ENCODE results near the gene ACTG1. TPM values are rescaled to one million over a fixed set of nuclear protein-coding genes. Genes with fewer than 3 reads are reported as not detected.
"Not testable (repeated sequence)": the region's sequence is repeated elsewhere in the genome, so short reads cannot be mapped to it uniquely, and the experiment has no call there.

Gene ACTG1
- total RNA-seq, 1 donor from 2014 or later, result 1,613 TPM

DNA sequence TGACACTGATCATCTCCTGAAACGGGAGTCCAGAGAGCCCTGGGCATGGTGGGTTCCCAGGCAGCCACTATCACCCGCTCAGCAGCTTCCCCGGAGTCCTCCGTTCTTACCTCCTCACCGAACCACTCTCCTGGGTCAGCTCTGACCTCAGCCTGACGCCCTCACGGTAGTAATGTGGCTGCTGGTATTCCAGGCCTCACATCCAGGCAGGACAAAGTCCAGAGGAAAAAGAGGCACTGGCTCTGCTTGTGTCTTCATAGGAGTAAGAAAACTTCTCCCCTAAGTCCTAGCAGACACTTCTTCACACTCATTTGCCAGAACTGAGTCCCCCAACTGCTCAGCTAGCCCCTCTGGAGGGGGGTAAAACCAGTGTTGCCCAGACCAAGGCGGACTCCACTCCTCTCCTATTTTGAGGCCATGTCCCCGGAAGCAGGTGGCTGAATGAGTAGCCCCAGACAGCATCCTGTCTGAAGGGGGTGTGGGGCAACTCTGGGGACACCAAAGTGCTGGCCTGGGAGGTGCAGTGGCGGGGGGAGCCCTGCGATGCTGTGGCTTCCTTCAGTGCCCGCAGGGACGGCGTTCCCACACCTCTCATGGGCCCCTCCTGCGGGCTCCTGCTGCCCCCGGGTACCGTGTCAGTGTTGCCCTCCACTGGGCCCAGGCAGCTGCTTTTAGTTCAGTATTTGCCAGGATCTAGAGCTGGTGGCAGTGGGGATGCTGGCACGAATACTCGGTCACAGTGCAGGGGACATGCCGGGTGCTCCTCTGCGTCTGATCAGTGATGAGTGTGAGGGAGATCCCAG lies 20.9 kb upstream of the ACTG1 start:
- Histone ChIP-seq H3K36me3 (ENCODE audit: control insufficient read depth in 3 of 3, insufficient read depth in 3 of 3, low read length in 3 of 3) (no peaks in the 10 kb centered on the region), H3K27ac (ENCODE audit: low read depth, low read length) (no peak overlapping the region), H3K4me3 (ENCODE audit: low read length in 3 of 3) (no peak overlapping the region), H3K27me3 (ENCODE audit: control insufficient read depth in 3 of 3, insufficient read depth in 3 of 3, low read length in 3 of 3) (peaks cover 45 to 61% (median 48%) of the 10 kb centered on the region in 3 donors), H3K4me1 (ENCODE audit: control insufficient read depth in 3 of 3, insufficient read depth in 3 of 3, low read length in 3 of 3) (peaks cover 15 to 20% (median 16%) of the 10 kb centered on the region in 3 donors), H3K9ac (ENCODE audit: low read depth in 1 of 3, low read length in 3 of 3) (no peak overlapping the region), H3K9me3 (ENCODE audit: control insufficient read depth in 3 of 3, low read length in 3 of 3) (no peaks in the 10 kb centered on the region)

DNA sequence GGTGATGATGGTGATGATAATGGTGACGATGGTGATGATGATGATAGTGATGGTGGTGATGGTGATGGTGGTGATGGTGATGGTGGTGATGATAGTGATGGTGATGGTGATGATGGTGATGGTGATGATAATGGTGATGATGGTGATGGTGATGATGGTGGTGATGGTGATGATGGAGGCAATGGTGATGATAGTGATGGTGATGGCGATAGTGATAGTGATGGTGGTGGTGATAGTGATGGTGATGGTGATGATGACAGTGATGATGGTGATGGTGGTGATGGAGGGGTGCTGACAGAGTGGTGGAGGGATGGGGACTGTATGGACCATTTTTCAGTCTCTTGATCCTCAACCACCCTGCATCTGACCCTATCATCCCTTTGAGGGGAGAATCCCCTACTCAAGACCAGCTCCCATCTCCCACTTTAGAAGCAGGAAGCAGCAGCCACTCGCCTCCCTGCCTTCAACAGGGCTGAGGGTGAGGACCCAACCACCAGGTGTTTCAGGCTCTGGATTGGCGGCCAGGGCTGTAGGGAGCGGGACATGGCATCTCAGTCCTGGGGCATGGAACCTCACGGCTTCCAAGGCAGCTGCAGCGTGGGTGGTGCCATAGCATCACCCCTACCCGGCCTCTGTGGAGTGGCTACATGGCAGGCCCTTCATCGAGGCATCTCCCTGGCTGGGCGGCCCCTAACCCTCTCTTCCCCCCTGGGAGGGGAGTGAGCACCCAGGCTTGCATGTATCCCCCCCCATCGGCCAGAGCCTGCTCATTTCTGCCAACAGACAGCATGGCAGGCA lies 20.1 kb upstream of the ACTG1 start:
- Histone ChIP-seq H3K4me1 (ENCODE audit: control insufficient read depth in 3 of 3, insufficient read depth in 3 of 3, low read length in 3 of 3) (peaks cover 9 to 16% (median 11%) of the 10 kb centered on the region in 3 donors), H3K27ac (ENCODE audit: low read depth, low read length) (no peak overlapping the region), H3K36me3 (ENCODE audit: control insufficient read depth in 3 of 3, insufficient read depth in 3 of 3, low read length in 3 of 3) (no peaks in the 10 kb centered on the region), H3K27me3 (ENCODE audit: control insufficient read depth in 3 of 3, insufficient read depth in 3 of 3, low read length in 3 of 3) (peaks cover 47 to 69% (median 53%) of the 10 kb centered on the region in 3 donors), H3K9ac (ENCODE audit: low read depth in 1 of 3, low read length in 3 of 3) (no peak overlapping the region), H3K4me3 (ENCODE audit: low read length in 3 of 3) (no peak overlapping the region), H3K9me3 (ENCODE audit: control insufficient read depth in 3 of 3, low read length in 3 of 3) (no peaks in the 10 kb centered on the region)

GRCh38 chr17:81531998-81532404 lies 19.4 kb upstream of the ACTG1 start:
- H3K27ac ChIP-seq (ENCODE audit: low read depth, low read length); H3K36me3 ChIP-seq (ENCODE audit: control insufficient read depth in 3 of 3, insufficient read depth in 3 of 3, low read length in 3 of 3); H3K9ac ChIP-seq (ENCODE audit: low read depth in 1 of 3, low read length in 3 of 3); H3K4me3 ChIP-seq (ENCODE audit: low read length in 3 of 3); H3K9me3 ChIP-seq (ENCODE audit: control insufficient read depth in 3 of 3, low read length in 3 of 3): not testable (repeated sequence)
- H3K4me1 ChIP-seq (ENCODE audit: control insufficient read depth in 3 of 3, insufficient read depth in 3 of 3, low read length in 3 of 3), result peaks cover 10 to 18% (median 13%) of the 10 kb centered on the region in 3 donors
- H3K27me3 ChIP-seq (ENCODE audit: control insufficient read depth in 3 of 3, insufficient read depth in 3 of 3, low read length in 3 of 3), result peaks cover 48 to 71% (median 55%) of the 10 kb centered on the region in 3 donors

GRCh38 chr17:81531013-81531412 lies 18.4 kb upstream of the ACTG1 start:
- H3K4me3 ChIP-seq (ENCODE audit: low read length in 3 of 3), result not testable (repeated sequence)
- H3K27me3 ChIP-seq (ENCODE audit: control insufficient read depth in 3 of 3, insufficient read depth in 3 of 3, low read length in 3 of 3), result peaks cover 46 to 68% (median 55%) of the 10 kb centered on the region in 3 donors

GRCh38 chr17:81529437-81529803 lies 16.8 kb upstream of the ACTG1 start:
- no peak overlapping the region for H3K4me3 ChIP-seq (ENCODE audit: low read length in 3 of 3)
- no peaks in the 10 kb centered on the region for H3K36me3 ChIP-seq (ENCODE audit: control insufficient read depth in 3 of 3, insufficient read depth in 3 of 3, low read length in 3 of 3)
- H3K9me3 ChIP-seq (ENCODE audit: control insufficient read depth in 3 of 3, low read length in 3 of 3), result no peaks in the 10 kb centered on the region
- no peak overlapping the region for H3K9ac ChIP-seq (ENCODE audit: low read depth in 1 of 3, low read length in 3 of 3)
- H3K4me1 ChIP-seq (ENCODE audit: control insufficient read depth in 3 of 3, insufficient read depth in 3 of 3, low read length in 3 of 3), result peaks cover 10 to 18% (median 17%) of the 10 kb centered on the region in 3 donors
- peaks cover 43 to 71% (median 53%) of the 10 kb centered on the region in 3 donors for H3K27me3 ChIP-seq (ENCODE audit: control insufficient read depth in 3 of 3, insufficient read depth in 3 of 3, low read length in 3 of 3)
- no peak overlapping the region for H3K27ac ChIP-seq (ENCODE audit: low read depth, low read length)

More at GRCh38 chr17:81531013-81531412, 18.4 kb upstream of the ACTG1 start:
- H3K9me3 ChIP-seq (ENCODE audit: control insufficient read depth in 3 of 3, low read length in 3 of 3); H3K36me3 ChIP-seq (ENCODE audit: control insufficient read depth in 3 of 3, insufficient read depth in 3 of 3, low read length in 3 of 3); H3K27ac ChIP-seq (ENCODE audit: low read depth, low read length); H3K9ac ChIP-seq (ENCODE audit: low read depth in 1 of 3, low read length in 3 of 3): not testable (repeated sequence)
- H3K4me1 ChIP-seq (ENCODE audit: control insufficient read depth in 3 of 3, insufficient read depth in 3 of 3, low read length in 3 of 3), result peaks cover 10 to 19% (median 17%) of the 10 kb centered on the region in 3 donors

DNA sequence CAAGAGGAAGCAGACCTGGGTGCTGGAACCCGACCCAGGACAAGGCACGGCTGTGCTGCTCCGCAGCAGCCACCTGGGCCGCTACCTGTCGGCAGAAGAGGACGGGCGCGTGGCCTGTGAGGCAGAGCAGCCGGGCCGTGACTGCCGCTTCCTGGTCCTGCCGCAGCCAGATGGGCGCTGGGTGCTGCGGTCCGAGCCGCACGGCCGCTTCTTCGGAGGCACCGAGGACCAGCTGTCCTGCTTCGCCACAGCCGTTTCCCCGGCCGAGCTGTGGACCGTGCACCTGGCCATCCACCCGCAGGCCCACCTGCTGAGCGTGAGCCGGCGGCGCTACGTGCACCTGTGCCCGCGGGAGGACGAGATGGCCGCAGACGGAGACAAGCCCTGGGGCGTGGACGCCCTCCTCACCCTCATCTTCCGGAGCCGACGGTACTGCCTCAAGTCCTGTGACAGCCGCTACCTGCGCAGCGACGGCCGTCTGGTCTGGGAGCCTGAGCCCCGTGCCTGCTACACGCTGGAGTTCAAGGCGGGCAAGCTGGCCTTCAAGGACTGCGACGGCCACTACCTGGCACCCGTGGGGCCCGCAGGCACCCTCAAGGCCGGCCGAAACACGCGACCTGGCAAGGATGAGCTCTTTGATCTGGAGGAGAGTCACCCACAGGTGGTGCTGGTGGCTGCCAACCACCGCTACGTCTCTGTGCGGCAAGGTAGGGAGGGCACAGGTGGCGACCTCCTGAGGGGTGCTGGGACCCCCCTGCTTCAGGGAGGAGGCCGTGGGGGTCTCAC lies 16.2 kb upstream of the ACTG1 start:
- Histone ChIP-seq H3K4me1 (ENCODE audit: control insufficient read depth in 3 of 3, insufficient read depth in 3 of 3, low read length in 3 of 3) (peaks cover 10 to 18% (median 17%) of the 10 kb centered on the region in 3 donors), H3K9ac (ENCODE audit: low read depth in 1 of 3, low read length in 3 of 3) (no peak overlapping the region), H3K27me3 (ENCODE audit: control insufficient read depth in 3 of 3, insufficient read depth in 3 of 3, low read length in 3 of 3) (peaks cover 46 to 71% (median 55%) of the 10 kb centered on the region in 3 donors), H3K4me3 (ENCODE audit: low read length in 3 of 3) (no peak overlapping the region), H3K36me3 (ENCODE audit: control insufficient read depth in 3 of 3, insufficient read depth in 3 of 3, low read length in 3 of 3) (no peaks in the 10 kb centered on the region), H3K27ac (ENCODE audit: low read depth, low read length) (no peak overlapping the region), H3K9me3 (ENCODE audit: control insufficient read depth in 3 of 3, low read length in 3 of 3) (no peaks in the 10 kb centered on the region)

DNA sequence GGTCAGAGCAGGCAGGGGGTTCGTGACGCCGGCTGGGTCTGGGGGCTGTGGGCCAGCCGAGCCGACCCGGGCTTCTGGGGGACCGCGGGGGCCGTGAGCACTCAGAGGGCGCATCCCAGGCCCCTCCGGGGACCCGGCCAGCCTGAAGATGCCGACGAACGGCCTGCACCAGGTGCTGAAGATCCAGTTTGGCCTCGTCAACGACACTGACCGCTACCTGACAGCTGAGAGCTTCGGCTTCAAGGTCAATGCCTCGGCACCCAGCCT lies 15.7 kb upstream of the ACTG1 start:
- Histone ChIP-seq H3K27ac (ENCODE audit: low read depth, low read length) (no peak overlapping the region), H3K9me3 (ENCODE audit: control insufficient read depth in 3 of 3, low read length in 3 of 3) (no peaks in the 10 kb centered on the region), H3K9ac (ENCODE audit: low read depth in 1 of 3, low read length in 3 of 3) (no peak overlapping the region), H3K27me3 (ENCODE audit: control insufficient read depth in 3 of 3, insufficient read depth in 3 of 3, low read length in 3 of 3) (peaks cover 51 to 71% (median 56%) of the 10 kb centered on the region in 3 donors), H3K36me3 (ENCODE audit: control insufficient read depth in 3 of 3, insufficient read depth in 3 of 3, low read length in 3 of 3) (no peaks in the 10 kb centered on the region), H3K4me3 (ENCODE audit: low read length in 3 of 3) (no peak overlapping the region), H3K4me1 (ENCODE audit: control insufficient read depth in 3 of 3, insufficient read depth in 3 of 3, low read length in 3 of 3) (peaks cover 10 to 24% (median 22%) of the 10 kb centered on the region in 3 donors)

DNA sequence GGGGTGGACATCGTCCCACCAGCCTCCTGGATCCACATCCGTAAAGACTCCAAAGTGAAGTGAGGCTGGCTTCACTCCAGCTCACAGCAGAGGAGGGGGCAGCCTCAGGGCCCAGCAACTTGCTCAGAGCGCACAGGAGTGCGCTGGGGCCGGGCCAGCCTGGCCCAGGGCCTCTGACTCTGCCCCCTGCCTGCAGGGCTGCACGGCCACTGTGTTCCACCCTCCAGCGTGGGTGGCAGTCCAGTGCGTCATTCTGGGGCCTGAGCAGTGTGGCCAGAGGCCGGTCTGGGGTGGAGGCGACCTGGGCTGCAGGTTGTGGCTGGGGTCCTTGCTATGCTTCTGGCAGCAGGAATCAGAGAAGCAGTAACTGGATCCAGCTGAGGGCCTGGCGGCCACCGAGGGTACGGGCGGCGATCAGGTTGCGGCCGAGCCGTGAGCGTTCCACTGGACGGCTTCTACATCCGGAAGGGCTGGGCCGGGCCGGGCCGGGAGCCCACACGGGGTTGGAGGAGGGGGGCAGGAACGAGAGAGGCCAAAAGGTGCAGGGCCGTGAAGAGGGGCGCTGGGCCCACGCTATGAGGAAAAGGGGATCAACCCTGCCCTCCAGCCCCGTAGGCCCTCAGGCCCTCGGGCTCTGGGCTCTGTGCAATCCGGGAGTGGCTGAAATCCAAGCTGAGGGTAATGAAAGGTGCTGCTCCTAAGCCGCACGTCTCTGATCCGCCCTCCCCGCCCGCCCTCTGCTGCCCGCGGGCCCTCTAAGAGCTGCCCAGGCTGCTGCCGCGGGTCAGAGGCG lies 15.2 kb upstream of the ACTG1 start, which contains the start of gene FSCN2:
TSS of gene FSCN2 (plus strand) at position 787 of the 793 bp plus-strand sequence. CDS start 155 bp downstream, outside the sequence.
- no peak within 1 kb of the TSS for H3K9ac ChIP-seq (ENCODE audit: low read depth in 1 of 3, low read length in 3 of 3)
- peaks cover 52 to 72% (median 55%) of the 10 kb centered on the region in 3 donors for H3K27me3 ChIP-seq (ENCODE audit: control insufficient read depth in 3 of 3, insufficient read depth in 3 of 3, low read length in 3 of 3)
- no peak within 1 kb of the TSS for H3K27ac ChIP-seq (ENCODE audit: low read depth, low read length)
- peaks cover 10 to 24% (median 23%) of the 10 kb centered on the region in 3 donors for H3K4me1 ChIP-seq (ENCODE audit: control insufficient read depth in 3 of 3, insufficient read depth in 3 of 3, low read length in 3 of 3)
- H3K36me3 ChIP-seq (ENCODE audit: control insufficient read depth in 3 of 3, insufficient read depth in 3 of 3, low read length in 3 of 3), result no peaks in the 10 kb centered on the region
- H3K9me3 ChIP-seq (ENCODE audit: control insufficient read depth in 3 of 3, low read length in 3 of 3), result no peaks in the 10 kb centered on the region
- H3K4me3 ChIP-seq (ENCODE audit: low read length in 3 of 3), result no peak within 1 kb of the TSS
